PC-9 (cell line): Measurements from ENCODE around the gene TBCD.

Experiments
- EZH2 ChIP-seq: fragments of 200-600 bp; sonication (generic); IDR thresholded peaks from 2 replicates; pipeline ENCODE4 v1.8.0; 2017; ENCODE audit warnings: antibody characterized with exemption, low read depth
- TF ChIP-seq, protein P1 (sequence below): fragments of 200-600 bp; sonication (generic); conservative IDR thresholded peaks from 2 replicates; pipeline ENCODE4 v1.6.1; 2017; ENCODE audit warnings: mixed run types, antibody characterized with exemption, mild to moderate bottlenecking, moderate library complexity

DNA sequence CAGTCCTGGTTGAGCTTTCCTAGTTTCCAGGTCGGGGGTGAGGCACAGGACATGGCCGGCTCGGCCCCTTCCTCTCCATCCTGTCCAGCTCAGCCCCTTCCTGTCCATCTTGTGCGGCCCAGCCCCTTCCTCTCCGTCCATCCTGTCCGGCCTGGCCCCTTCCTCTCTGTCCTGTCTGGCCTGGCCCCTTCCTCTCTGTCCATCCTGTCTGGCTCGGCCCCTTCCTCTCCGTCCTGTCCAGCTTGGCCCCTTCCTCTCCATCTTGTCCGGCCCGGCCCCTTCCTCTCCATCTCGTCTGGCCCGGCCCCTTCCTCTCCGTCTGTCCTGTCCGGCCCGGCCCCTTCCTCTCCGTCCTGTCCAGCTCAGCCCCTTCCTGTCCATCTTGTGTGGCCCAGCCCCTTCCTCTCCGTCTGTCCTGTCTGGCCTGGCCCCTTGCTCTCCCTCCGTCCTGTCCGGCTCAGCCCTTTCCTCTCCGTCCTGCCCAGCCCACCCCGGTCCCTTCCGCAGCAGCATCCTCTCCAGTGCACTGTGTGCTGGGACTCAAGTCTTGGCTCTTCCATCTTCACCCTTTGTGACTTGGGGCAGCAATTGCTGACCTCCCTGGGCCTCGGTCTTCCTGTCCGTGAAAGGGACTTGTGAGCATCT lies 93.4 kb downstream of the TBCD start:
- TF ChIP-seq, protein P1, sequence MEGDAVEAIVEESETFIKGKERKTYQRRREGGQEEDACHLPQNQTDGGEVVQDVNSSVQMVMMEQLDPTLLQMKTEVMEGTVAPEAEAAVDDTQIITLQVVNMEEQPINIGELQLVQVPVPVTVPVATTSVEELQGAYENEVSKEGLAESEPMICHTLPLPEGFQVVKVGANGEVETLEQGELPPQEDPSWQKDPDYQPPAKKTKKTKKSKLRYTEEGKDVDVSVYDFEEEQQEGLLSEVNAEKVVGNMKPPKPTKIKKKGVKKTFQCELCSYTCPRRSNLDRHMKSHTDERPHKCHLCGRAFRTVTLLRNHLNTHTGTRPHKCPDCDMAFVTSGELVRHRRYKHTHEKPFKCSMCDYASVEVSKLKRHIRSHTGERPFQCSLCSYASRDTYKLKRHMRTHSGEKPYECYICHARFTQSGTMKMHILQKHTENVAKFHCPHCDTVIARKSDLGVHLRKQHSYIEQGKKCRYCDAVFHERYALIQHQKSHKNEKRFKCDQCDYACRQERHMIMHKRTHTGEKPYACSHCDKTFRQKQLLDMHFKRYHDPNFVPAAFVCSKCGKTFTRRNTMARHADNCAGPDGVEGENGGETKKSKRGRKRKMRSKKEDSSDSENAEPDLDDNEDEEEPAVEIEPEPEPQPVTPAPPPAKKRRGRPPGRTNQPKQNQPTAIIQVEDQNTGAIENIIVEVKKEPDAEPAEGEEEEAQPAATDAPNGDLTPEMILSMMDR, result no peak
- no peak for TF ChIP-seq EZH2
